ENCODE data around the gene VWA2.

Gene VWA2

DNA sequence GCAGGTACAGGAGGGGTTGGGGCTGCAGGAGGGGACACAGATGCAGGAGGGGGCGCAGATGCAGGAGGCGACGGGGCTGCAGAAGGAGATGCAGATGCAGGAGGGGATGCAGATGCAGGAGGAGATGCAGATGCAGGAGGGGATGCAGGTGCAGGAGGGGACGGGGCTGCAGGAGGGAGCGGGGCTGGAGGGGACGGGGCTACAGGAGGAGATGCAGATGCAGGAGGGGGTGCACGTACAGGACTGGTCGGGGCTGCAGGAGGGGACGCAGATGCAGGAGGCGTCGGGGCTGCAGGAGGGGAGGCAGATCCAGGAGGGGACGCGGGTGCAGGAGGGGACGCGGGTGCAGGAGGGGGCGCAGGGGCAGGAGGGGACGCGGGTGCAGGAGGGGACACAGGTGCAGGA, 66.5 kb downstream of the VWA2 start:
- Histone ChIP-seq H3K27ac (ENCODE audit: extremely low read depth, low read depth, low read length) (no peak overlapping the region), H3K36me3 (ENCODE audit: control insufficient read depth in 2 of 2, insufficient read depth in 1 of 2, low read length in 2 of 2) (no peaks in the 10 kb centered on the region), H3K9me3 (ENCODE audit: control insufficient read depth, insufficient read depth, low read depth, low read length) (no peaks in the 10 kb centered on the region), H3K4me3 (ENCODE audit: low read depth, low read length) (no peak overlapping the region), H3K4me1 (ENCODE audit: control insufficient read depth, insufficient read depth, low read length) (no peaks in the 10 kb centered on the region)
- POLR2A ChIA-PET: no interaction called here
- TF ChIP-seq ZSCAN23 (tag by site-specific recombination; IDR thresholded peaks at IDR 0.05) (no peak), ZNF529 (tag by site-specific recombination; IDR thresholded peaks at IDR 0.05; ENCODE audit: insufficient replicate concordance) (no peak), ZNF707 (tag by site-specific recombination; IDR thresholded peaks at IDR 0.05) (no peak), ZNF302 (tag by site-specific recombination; IDR thresholded peaks at IDR 0.05; ENCODE audit: low read depth) (no peak), RBAK (tag by site-specific recombination; IDR thresholded peaks at IDR 0.05) (no peak), YY2 (tag by site-specific recombination; IDR thresholded peaks at IDR 0.05) (no peak), ZNF76 (tag by site-specific recombination; IDR thresholded peaks at IDR 0.05; ENCODE audit: borderline replicate concordance, low read depth) (no peak), GLIS1 (tag by site-specific recombination; IDR thresholded peaks at IDR 0.05) (no peak)
- TF ChIP-seq, protein P1, sequence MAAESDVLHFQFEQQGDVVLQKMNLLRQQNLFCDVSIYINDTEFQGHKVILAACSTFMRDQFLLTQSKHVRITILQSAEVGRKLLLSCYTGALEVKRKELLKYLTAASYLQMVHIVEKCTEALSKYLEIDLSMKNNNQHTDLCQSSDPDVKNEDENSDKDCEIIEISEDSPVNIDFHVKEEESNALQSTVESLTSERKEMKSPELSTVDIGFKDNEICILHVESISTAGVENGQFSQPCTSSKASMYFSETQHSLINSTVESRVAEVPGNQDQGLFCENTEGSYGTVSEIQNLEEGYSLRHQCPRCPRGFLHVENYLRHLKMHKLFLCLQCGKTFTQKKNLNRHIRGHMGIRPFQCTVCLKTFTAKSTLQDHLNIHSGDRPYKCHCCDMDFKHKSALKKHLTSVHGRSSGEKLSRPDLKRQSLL (tag by site-specific recombination; IDR thresholded peaks at IDR 0.05): no peak
- CTCF ChIA-PET: interaction anchor here (0.5 kb wide), 1 partner anchor 80 kb away, joined by 3 read pairs; no protein-coding TSS in a partner anchor

GRCh38 chr10:114306116-114306973, 67.3 kb downstream of the VWA2 start:
- TF ChIP-seq ZNF571 (tag by site-specific recombination; IDR thresholded peaks at IDR 0.05) (no peak), ZNF626 (tag by site-specific recombination; IDR thresholded peaks at IDR 0.05) (no peak), ZSCAN16 (tag by site-specific recombination; IDR thresholded peaks at IDR 0.05) (no peak), ZIC2 (tag by site-specific recombination; IDR thresholded peaks at IDR 0.05) (peak; percentile 65)
- Histone ChIP-seq H3K9me3 (ENCODE audit: control insufficient read depth, insufficient read depth, low read depth, low read length) (no peaks in the 10 kb centered on the region), H3K4me1 (ENCODE audit: control insufficient read depth, insufficient read depth, low read length) (no peaks in the 10 kb centered on the region), H3K36me3 (ENCODE audit: control insufficient read depth in 2 of 2, insufficient read depth in 1 of 2, low read length in 2 of 2) (no peaks in the 10 kb centered on the region), H3K4me3 (ENCODE audit: low read depth, low read length) (no peak overlapping the region), H3K27ac (ENCODE audit: extremely low read depth, low read depth, low read length) (no peak overlapping the region)
- POLR2A ChIA-PET: no interaction called here
- CTCF ChIA-PET: interaction anchor here (0.6 to 1.4 kb wide), 5 partner anchors 30 to 388 kb away, joined by 3 to 5 read pairs (median 3); no protein-coding TSS in a partner anchor

DNA sequence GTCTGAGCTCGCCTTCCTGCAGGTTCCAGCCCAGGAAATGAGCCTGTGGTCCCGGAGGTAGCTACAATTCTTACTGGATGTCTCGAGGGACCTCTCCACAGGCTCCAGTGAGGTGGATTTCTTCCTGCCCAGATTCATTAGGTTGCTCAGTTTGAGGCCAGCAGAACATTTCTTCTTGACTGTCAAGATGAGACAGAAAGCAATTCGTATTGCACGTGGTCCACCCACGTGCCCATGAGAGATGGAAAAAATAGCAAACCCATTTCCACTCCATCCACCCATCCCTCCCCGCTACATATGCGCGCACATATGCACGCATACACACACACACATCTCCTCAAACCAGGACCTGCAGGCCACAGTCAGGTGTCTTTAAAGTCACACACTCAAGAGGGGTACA, 68.7 kb downstream of the VWA2 start:
- ChIA-PET POLR2A (interaction anchor here (0.5 kb wide), 1 partner anchor 98 kb away, joined by 4 read pairs; no protein-coding TSS in a partner anchor), CTCF (interaction anchor here (0.9 to 1.4 kb wide), 3 partner anchors 80 to 130 kb away, joined by 3 to 4 read pairs (median 4); no protein-coding TSS in a partner anchor)
- Histone ChIP-seq H3K9me3 (ENCODE audit: control insufficient read depth, insufficient read depth, low read depth, low read length) (no peaks in the 10 kb centered on the region), H3K36me3 (ENCODE audit: control insufficient read depth in 2 of 2, insufficient read depth in 1 of 2, low read length in 2 of 2) (no peaks in the 10 kb centered on the region), H3K27ac (ENCODE audit: extremely low read depth, low read depth, low read length) (no peak overlapping the region), H3K4me3 (ENCODE audit: low read depth, low read length) (no peak overlapping the region), H3K4me1 (ENCODE audit: control insufficient read depth, insufficient read depth, low read length) (no peaks in the 10 kb centered on the region)
- TF ChIP-seq ZNF423 (tag by site-specific recombination; IDR thresholded peaks at IDR 0.05): no peak
- no peak for TF ChIP-seq ZFP69B (tag by site-specific recombination; IDR thresholded peaks at IDR 0.05)
- no peak for TF ChIP-seq MEIS1 (CRISPR knock-in tag; IDR thresholded peaks at IDR 0.05; ENCODE audit: borderline replicate concordance)
- no peak for TF ChIP-seq ZNF2 (tag by site-specific recombination; IDR thresholded peaks at IDR 0.05)
- TF ChIP-seq ZNF76 (tag by site-specific recombination; IDR thresholded peaks at IDR 0.05; ENCODE audit: borderline replicate concordance, low read depth): no peak
- TF ChIP-seq ZBTB20 (tag by site-specific recombination; IDR thresholded peaks at IDR 0.05): no peak
- TF ChIP-seq ZNF223 (tag by site-specific recombination; IDR thresholded peaks at IDR 0.05): no peak
- TF ChIP-seq ZNF138 (tag by site-specific recombination; IDR thresholded peaks at IDR 0.05; ENCODE audit: borderline replicate concordance): no peak
- no peak for TF ChIP-seq ZNF132 (tag by site-specific recombination; IDR thresholded peaks at IDR 0.05; ENCODE audit: borderline replicate concordance)
- TF ChIP-seq ZNF645 (tag by site-specific recombination; IDR thresholded peaks at IDR 0.05): no peak
- no peak for TF ChIP-seq ZNF37A (tag by site-specific recombination; IDR thresholded peaks at IDR 0.05)
- TF ChIP-seq TRIM28 (IDR thresholded peaks at IDR 0.05; ENCODE audit: borderline replicate concordance, low read length): no peak
- TF ChIP-seq ZNF529 (tag by site-specific recombination; IDR thresholded peaks at IDR 0.05; ENCODE audit: insufficient replicate concordance): no peak
